AG04449 (cell line): ENCODE measurements around the gene MIOS.
A peak's percentile ranks its signal among the peaks of the same experiment; 100 is the strongest.

ENCODE experiments used
- CTCF ChIA-PET: fragments of 350-600 bp; formaldehyde crosslinking; extraction: SDS; loops from one replicate; lab custom pipeline; 2021; ENCODE audit warnings: antibody characterized with exemption; lab: Yijun Ruan, JAX
- POLR2A ChIA-PET: fragments of 400-600, 350-600 bp; formaldehyde crosslinking; extraction: SDS; loops from one replicate; lab custom pipeline; 2020; ENCODE audit warnings: antibody characterized with exemption, inconsistent platforms; lab: Yijun Ruan, JAX
- DNase-seq: peaks from one replicate; pipeline ENCODE4 v3.0.0-alpha.2; 2010; ENCODE audit warnings: low read depth, low spot score
- H3K4me3 ChIP-seq: 2 replicates; pipeline ENCODE4 v1.5.1; 2011; ENCODE audit warnings: low read depth, mild to moderate bottlenecking, control low read depth, low read length
- TF ChIP-seq, protein P1 (sequence below): IDR thresholded peaks from one replicate; pipeline ENCODE4 v1.5.1; 2011; ENCODE audit warnings: mild to moderate bottlenecking, moderate library complexity, low read length, control low read depth, inconsistent platforms; ENCODE audit not compliant: insufficient read depth; ENCODE audit errors: missing control alignments

MIOS gene

DNA sequence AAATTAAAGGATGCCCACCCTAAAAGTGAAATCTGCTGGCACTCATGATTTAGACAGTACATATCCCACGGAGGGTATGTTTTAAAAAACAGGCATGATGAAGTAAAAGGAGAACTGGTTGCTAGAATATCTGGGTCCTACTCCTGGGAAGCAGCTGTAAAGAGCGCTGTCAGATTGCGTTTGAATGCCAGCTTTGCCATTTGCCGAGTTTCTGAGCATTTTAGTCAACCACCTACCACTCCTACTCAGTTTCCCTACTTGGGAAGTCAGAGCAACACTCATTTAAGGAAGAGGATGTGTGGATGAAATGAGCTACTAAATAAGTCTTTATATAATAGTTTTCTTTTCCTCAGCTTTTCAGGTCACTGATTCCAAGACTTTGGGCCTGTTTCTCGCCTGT is 72.7 kb downstream of the MIOS start:
- CTCF ChIA-PET = interaction anchor here (1.5 to 2.3 kb wide), 4 partner anchors 12 to 551 kb away, joined by 3 to 8 read pairs (median 6); no protein-coding TSS in a partner anchor
- POLR2A ChIA-PET = no interaction called here
- TF ChIP-seq, protein P1, sequence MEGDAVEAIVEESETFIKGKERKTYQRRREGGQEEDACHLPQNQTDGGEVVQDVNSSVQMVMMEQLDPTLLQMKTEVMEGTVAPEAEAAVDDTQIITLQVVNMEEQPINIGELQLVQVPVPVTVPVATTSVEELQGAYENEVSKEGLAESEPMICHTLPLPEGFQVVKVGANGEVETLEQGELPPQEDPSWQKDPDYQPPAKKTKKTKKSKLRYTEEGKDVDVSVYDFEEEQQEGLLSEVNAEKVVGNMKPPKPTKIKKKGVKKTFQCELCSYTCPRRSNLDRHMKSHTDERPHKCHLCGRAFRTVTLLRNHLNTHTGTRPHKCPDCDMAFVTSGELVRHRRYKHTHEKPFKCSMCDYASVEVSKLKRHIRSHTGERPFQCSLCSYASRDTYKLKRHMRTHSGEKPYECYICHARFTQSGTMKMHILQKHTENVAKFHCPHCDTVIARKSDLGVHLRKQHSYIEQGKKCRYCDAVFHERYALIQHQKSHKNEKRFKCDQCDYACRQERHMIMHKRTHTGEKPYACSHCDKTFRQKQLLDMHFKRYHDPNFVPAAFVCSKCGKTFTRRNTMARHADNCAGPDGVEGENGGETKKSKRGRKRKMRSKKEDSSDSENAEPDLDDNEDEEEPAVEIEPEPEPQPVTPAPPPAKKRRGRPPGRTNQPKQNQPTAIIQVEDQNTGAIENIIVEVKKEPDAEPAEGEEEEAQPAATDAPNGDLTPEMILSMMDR = no peak
- DNase-seq = no peak
- peak overlapping the region; percentile 99 for H3K4me3 ChIP-seq

DNA sequence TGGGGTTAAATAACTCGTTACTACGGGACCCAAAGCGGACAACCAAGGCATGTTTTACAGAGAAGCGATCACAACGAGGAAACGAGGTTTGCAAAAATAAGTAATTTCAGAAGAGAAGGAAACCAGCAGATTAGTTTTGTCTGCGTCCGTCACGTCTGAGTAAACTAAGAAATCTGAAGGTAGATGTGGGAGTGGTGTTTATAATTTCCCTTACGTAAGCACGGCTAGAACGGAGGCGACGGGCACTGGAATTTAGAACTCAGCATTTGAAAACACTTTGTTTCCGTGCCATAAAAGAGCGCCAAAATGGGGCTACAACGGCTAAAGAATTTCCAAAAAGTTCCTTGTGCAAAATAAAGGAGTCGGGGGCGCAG is 73.2 kb downstream of the MIOS start:
- peak overlapping the region; percentile 99 for H3K4me3 ChIP-seq
- ChIA-PET POLR2A (interaction anchor here (0.5 kb wide), 1 partner anchor 469 kb away, joined by 3 read pairs; no protein-coding TSS in a partner anchor), CTCF (interaction anchor here (0.8 to 2.3 kb wide), 5 partner anchors 11 to 582 kb away, joined by 3 to 8 read pairs (median 3); no protein-coding TSS in a partner anchor)
- TF ChIP-seq, protein P1 = no peak
- no peak for DNase-seq

DNA sequence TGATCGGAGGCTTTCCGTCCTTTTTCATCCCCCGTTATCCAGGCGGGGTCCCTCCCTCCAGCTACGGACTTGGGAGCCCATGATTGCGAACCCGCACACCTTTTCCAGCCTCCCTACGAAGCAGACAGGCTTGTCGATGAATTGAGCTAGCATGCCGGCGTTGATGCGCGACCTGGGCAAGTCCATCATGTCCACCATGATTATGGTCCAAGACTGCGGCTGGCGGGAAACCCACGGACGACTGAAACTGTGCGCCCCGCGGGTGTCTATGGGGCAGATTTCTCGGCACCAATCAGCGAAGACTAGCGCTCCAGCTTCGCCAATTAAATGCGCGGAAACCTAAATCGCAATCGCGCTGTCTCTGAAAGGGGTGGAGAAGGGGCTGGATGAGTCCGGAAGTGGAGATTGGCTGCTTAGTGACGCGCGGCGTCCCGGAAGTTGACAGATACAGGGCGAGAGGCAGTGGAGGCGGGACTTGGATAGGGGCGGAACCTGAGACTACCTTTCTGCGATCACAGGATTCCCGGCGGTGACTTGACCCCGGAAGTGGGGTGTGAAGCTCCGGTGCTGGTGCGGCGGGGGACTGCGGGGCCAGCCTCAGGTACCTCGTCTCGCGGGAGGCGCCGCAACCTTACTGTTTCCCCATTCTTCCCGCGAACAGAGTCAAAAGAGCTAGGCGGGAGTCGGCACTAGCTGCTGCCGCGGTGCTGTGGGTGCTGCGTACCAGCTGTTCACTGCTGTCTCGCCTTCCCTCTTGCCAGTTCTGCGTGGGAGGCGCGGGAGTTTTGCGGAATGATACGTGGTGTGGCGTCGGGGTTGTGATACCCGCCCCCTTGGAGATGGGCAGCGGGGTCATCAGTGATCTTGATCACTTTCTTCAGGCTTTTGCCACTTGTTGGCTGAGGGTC is 73.8 kb downstream of the MIOS start, which contains the start of gene UMAD1:
Gene UMAD1, plus strand, starts transcription at position 532 of the 908 bp plus-strand sequence. CDS start 32,620 bp downstream, outside the sequence.
- DNase-seq = peak; percentile 90

DNA sequence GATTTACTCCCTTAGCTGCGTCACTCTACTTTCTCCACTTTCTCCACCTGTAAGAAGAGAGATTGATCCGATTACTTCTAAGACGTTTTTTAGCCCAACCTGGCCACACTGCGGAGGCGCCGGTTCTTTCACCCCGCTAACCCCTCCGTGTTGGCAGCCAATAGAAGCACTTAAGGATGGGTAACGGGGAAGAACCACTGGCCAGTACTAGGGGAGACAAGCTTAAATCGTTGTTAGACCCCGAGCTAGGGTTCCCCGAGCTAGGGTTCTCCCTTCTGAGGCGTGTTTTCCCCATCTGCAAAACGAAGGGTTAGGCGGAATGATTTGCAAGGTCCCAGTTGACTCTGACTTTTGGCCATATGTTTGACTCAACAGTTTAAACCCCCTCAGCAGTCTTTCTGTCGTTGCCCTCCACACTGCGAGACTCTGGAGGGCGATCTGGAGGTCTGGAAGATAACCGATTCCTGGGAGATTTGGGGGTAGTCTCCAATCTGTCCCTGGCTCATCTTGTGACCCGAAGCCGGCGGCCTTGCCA is 74.5 kb downstream of the MIOS start:
- peak overlapping the region; percentile 99 for H3K4me3 ChIP-seq
- no peak for DNase-seq
- TF ChIP-seq, protein P1 = no peak
- ChIA-PET CTCF (interaction anchor here (0.7 to 2.5 kb wide), 8 partner anchors 10 to 576 kb away, joined by 3 to 12 read pairs (median 3); no protein-coding TSS in a partner anchor), POLR2A (interaction anchor here (1.0 kb wide), 1 partner anchor 549 kb away, joined by 3 read pairs; no protein-coding TSS in a partner anchor)

More for the DNA sequence above, 73.8 kb downstream of the MIOS start, which contains the start of gene UMAD1:
- TF ChIP-seq, protein P1 = no peak
- H3K4me3 ChIP-seq = peak within 1 kb of the TSS; percentile 99
- CTCF ChIA-PET = interaction anchor here (0.8 to 2.5 kb wide), 8 partner anchors 11 to 582 kb away, joined by 3 to 12 read pairs (median 3); no protein-coding TSS in a partner anchor
- POLR2A ChIA-PET = interaction anchor here (0.5 to 1.0 kb wide), 3 partner anchors 37 to 550 kb away, joined by 3 to 5 read pairs (median 3); no protein-coding TSS in a partner anchor

DNA sequence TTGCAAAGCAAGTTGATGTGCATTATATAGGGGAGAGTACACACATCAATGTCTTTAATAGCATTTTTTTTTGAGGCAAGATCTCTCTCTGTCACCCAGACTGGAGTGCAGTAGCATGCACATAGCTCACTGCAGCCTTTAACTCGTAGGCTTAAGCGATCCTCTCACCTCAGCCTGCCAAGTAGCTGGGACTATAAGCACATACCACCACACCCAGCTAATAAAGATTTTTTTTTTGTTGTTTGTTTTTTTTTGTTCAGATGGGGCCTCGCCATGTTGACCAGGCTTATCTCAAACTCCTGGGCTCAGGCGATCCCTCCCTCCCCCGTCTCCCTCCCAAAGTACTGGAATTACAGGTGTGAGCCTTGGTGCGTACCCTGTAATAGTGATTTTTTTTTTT is 75.4 kb downstream of the MIOS start:
- DNase-seq = no peak
- POLR2A ChIA-PET = no interaction called here
- CTCF ChIA-PET = interaction anchor here (2.5 kb wide), 1 partner anchor 39 kb away, joined by 12 read pairs; no protein-coding TSS in a partner anchor
- H3K4me3 ChIP-seq = no peak overlapping the region; the same call in 1 of the 2 replicates
- TF ChIP-seq, protein P1 = no peak
